GM12878 (cell line): Measurements from ENCODE around the gene FOXP1.

ENCODE experiments used
- BRCA1 ChIP-seq: IDR thresholded peaks from 2 replicates; pipeline ENCODE4 v1.6.1; 2011; ENCODE audit warnings: low read depth, low read length, improper control_type of control experiment
- EZH2 ChIP-seq: IDR thresholded peaks from 2 replicates; pipeline ENCODE4 v1.6.1; 2012; ENCODE audit warnings: low read depth, mild to moderate bottlenecking, control low read depth, inconsistent platforms, low read length, borderline replicate concordance; ENCODE audit not compliant: control insufficient read depth
- HCFC1 ChIP-seq: fragments of 150-350 bp; IDR thresholded peaks from 2 replicates; pipeline ENCODE4 v1.6.1; 2014; ENCODE audit warnings: low read length
- HDAC2 ChIP-seq: fragments of 200-600 bp; sonication (generic); IDR thresholded peaks from 2 replicates; pipeline ENCODE4 v1.6.1; 2017
- NRF1 ChIP-seq: conservative IDR thresholded peaks from 2 replicates; pipeline ENCODE4 v1.6.1; 2011; ENCODE audit warnings: mild to moderate bottlenecking, low read depth, low read length, improper control_type of control experiment
- POLR2A ChIP-seq: IDR thresholded peaks from 2 replicates; pipeline ENCODE4 v1.6.1; 2011; ENCODE audit warnings: low read depth, mild to moderate bottlenecking, low read length
- TF ChIP-seq, protein P1 (sequence below), 3 experiments: IDR thresholded peaks in 2 of 3; conservative IDR thresholded peaks in 1 of 3; 2 replicates each; pipeline ENCODE4 v1.5.1; 2011; ENCODE audit warnings: low read depth in 3 of 3, low read length in 3 of 3, mild to moderate bottlenecking in 3 of 3, control low read depth in 2 of 3, moderate library complexity in 2 of 3, inconsistent platforms in 1 of 3, mixed read lengths in 1 of 3; ENCODE audit not compliant: control insufficient read depth in 2 of 3, insufficient read depth in 1 of 3; ENCODE audit errors: extremely low read depth in 1 of 3
- TF ChIP-seq, protein P2 (sequence below): IDR thresholded peaks from 2 replicates; pipeline ENCODE4 v1.6.1; 2012; ENCODE audit warnings: mild to moderate bottlenecking, low read depth, low read length
- TF ChIP-seq, protein P3 (sequence below): fragments of 450-650 bp; formaldehyde crosslinking; IDR thresholded peaks from 2 replicates; pipeline ENCODE4 v1.4.0; 2022; ENCODE audit warnings: mild to moderate bottlenecking, moderate library complexity
- TF ChIP-seq, protein P4 (sequence below): IDR thresholded peaks from 2 replicates; pipeline ENCODE4 v1.6.1; 2011; ENCODE audit warnings: low read depth, low read length, improper control_type of control experiment, borderline replicate concordance

DNA sequence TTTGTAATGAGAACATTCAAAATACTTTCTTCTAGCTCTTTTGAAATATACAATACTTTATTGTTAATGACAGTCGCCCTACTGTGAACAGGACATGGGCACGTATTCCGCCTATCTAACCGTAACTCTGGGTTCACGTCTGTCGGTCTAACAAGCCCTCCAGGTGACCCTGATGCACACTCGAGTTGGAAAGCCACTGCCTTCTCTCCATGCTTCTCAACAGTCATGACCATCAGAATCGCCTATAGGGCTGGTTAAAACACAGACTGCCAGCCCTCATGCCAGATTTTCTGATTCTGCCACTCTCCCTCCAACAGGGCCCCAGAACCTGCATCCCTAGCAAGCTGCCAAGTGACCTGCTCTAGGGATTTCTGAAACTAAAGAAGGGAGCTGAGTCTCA is 140.2 kb downstream of the FOXP1 start:
- TF ChIP-seq BRCA1 (no peak), HCFC1 (no peak), NRF1 (no peak), EZH2 (no peak), POLR2A (no peak), HDAC2 (no peak)
- TF ChIP-seq, protein P1, sequence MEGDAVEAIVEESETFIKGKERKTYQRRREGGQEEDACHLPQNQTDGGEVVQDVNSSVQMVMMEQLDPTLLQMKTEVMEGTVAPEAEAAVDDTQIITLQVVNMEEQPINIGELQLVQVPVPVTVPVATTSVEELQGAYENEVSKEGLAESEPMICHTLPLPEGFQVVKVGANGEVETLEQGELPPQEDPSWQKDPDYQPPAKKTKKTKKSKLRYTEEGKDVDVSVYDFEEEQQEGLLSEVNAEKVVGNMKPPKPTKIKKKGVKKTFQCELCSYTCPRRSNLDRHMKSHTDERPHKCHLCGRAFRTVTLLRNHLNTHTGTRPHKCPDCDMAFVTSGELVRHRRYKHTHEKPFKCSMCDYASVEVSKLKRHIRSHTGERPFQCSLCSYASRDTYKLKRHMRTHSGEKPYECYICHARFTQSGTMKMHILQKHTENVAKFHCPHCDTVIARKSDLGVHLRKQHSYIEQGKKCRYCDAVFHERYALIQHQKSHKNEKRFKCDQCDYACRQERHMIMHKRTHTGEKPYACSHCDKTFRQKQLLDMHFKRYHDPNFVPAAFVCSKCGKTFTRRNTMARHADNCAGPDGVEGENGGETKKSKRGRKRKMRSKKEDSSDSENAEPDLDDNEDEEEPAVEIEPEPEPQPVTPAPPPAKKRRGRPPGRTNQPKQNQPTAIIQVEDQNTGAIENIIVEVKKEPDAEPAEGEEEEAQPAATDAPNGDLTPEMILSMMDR (IDR thresholded peaks at IDR 0.05 in 2 of 3, conservative IDR thresholded peaks at IDR 0.05 in 1 of 3; ENCODE audit: control insufficient read depth in 2 of 3, extremely low read depth in 1 of 3, insufficient read depth in 1 of 3, low read depth in 3 of 3, low read length in 3 of 3), result no peak
- TF ChIP-seq, protein P2, sequence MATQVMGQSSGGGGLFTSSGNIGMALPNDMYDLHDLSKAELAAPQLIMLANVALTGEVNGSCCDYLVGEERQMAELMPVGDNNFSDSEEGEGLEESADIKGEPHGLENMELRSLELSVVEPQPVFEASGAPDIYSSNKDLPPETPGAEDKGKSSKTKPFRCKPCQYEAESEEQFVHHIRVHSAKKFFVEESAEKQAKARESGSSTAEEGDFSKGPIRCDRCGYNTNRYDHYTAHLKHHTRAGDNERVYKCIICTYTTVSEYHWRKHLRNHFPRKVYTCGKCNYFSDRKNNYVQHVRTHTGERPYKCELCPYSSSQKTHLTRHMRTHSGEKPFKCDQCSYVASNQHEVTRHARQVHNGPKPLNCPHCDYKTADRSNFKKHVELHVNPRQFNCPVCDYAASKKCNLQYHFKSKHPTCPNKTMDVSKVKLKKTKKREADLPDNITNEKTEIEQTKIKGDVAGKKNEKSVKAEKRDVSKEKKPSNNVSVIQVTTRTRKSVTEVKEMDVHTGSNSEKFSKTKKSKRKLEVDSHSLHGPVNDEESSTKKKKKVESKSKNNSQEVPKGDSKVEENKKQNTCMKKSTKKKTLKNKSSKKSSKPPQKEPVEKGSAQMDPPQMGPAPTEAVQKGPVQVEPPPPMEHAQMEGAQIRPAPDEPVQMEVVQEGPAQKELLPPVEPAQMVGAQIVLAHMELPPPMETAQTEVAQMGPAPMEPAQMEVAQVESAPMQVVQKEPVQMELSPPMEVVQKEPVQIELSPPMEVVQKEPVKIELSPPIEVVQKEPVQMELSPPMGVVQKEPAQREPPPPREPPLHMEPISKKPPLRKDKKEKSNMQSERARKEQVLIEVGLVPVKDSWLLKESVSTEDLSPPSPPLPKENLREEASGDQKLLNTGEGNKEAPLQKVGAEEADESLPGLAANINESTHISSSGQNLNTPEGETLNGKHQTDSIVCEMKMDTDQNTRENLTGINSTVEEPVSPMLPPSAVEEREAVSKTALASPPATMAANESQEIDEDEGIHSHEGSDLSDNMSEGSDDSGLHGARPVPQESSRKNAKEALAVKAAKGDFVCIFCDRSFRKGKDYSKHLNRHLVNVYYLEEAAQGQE, result no peak
- TF ChIP-seq, protein P3, sequence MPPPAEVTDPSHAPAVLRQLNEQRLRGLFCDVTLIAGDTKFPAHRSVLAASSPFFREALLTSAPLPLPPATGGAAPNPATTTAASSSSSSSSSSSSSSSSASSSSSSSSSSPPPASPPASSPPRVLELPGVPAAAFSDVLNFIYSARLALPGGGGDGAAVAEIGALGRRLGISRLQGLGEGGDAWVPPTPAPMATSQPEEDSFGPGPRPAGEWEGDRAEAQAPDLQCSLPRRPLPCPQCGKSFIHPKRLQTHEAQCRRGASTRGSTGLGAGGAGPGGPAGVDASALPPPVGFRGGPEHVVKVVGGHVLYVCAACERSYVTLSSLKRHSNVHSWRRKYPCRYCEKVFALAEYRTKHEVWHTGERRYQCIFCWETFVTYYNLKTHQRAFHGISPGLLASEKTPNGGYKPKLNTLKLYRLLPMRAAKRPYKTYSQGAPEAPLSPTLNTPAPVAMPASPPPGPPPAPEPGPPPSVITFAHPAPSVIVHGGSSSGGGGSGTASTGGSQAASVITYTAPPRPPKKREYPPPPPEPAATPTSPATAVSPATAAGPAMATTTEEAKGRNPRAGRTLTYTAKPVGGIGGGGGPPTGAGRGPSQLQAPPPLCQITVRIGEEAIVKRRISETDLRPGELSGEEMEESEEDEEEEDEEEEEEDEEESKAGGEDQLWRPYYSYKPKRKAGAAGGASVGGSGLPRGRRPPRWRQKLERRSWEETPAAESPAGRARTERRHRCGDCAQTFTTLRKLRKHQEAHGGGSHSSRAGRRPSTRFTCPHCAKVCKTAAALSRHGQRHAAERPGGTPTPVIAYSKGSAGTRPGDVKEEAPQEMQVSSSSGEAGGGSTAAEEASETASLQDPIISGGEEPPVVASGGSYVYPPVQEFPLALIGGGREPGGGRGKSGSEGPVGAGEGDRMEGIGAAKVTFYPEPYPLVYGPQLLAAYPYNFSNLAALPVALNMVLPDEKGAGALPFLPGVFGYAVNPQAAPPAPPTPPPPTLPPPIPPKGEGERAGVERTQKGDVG (CRISPR knock-in tag), result no peak
- TF ChIP-seq, protein P4, sequence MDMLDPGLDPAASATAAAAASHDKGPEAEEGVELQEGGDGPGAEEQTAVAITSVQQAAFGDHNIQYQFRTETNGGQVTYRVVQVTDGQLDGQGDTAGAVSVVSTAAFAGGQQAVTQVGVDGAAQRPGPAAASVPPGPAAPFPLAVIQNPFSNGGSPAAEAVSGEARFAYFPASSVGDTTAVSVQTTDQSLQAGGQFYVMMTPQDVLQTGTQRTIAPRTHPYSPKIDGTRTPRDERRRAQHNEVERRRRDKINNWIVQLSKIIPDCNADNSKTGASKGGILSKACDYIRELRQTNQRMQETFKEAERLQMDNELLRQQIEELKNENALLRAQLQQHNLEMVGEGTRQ, result no peak
